Stimulated activated CD4-positive, alpha-beta T cell treated with anti-CD3 and anti-CD28 coated beads, TNF-alpha, amount 100 ng/mL, for 4 hours (primary cell): ENCODE data around the gene STOML1.

Experiments
- DNase-seq, 3 experiments: peaks; one replicate each; pipeline ENCODE4 v3.0.0-alpha.2; 2020; ENCODE audit warnings: low read depth in 3 of 3

The STOML1 gene

GRCh38 chr15:73930371-73930770, 61.7 kb downstream of the STOML1 start:
- no peak for DNase-seq

- DNase-seq, result no peak
Measured at GRCh38 chr15:73928971-73929627, 63.0 kb downstream of the STOML1 start.
